Fibroblast of lung (primary cell): ENCODE measurements around the gene NEK8.

Experiments used
- EZH2 ChIP-seq: IDR thresholded peaks from 2 replicates; pipeline ENCODE4 v1.5.1; 2012; ENCODE audit warnings: low read length, control low read depth, mild to moderate bottlenecking; ENCODE audit errors: missing control alignments
- TF ChIP-seq, protein P1 (sequence below), 2 donors: IDR thresholded peaks in 1 of 2; conservative IDR thresholded peaks in 1 of 2; 1 replicate in 1 of 2; 2 replicates in 1 of 2; pipeline ENCODE4 v1.5.1; 2011 to 2012; ENCODE audit warnings: low read length in 2 of 2, control low read depth in 1 of 2, inconsistent platforms in 1 of 2, low read depth in 1 of 2, mild to moderate bottlenecking in 1 of 2

- TF ChIP-seq, protein P1, sequence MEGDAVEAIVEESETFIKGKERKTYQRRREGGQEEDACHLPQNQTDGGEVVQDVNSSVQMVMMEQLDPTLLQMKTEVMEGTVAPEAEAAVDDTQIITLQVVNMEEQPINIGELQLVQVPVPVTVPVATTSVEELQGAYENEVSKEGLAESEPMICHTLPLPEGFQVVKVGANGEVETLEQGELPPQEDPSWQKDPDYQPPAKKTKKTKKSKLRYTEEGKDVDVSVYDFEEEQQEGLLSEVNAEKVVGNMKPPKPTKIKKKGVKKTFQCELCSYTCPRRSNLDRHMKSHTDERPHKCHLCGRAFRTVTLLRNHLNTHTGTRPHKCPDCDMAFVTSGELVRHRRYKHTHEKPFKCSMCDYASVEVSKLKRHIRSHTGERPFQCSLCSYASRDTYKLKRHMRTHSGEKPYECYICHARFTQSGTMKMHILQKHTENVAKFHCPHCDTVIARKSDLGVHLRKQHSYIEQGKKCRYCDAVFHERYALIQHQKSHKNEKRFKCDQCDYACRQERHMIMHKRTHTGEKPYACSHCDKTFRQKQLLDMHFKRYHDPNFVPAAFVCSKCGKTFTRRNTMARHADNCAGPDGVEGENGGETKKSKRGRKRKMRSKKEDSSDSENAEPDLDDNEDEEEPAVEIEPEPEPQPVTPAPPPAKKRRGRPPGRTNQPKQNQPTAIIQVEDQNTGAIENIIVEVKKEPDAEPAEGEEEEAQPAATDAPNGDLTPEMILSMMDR (conservative IDR thresholded peaks at IDR 0.05 in 1 of 2, IDR thresholded peaks at IDR 0.05 in 1 of 2; ENCODE audit: low read depth in 1 of 2, low read length in 2 of 2), result no peak
- TF ChIP-seq EZH2, result no peak
These were observed 54.6 kb downstream of the NEK8 start for GRCh38 chr17:28783161-28783560.
